Keratinocyte (primary cell): ENCODE results near the gene MCF2L2. TPM values are rescaled to one million over a fixed set of nuclear protein-coding genes. Genes with fewer than 3 reads are reported as not detected.
"Not testable (repeated sequence)": the region's sequence is repeated elsewhere in the genome, so short reads cannot be mapped to it uniquely, and the experiment has no call there.

Source experiments
- DNase-seq: peaks from one replicate; pipeline ENCODE4 v3.0.0-alpha.2; 2011; ENCODE audit warnings: low read depth, missing footprints, low spot score
- FAIRE-seq: peaks from 2 replicates; lab custom pipeline; 2011; peaks lifted over from hg19 to GRCh38; lab: Jason Lieb, UNC
- H2AFZ ChIP-seq: 2 replicates; pipeline ENCODE4 v1.6.0; 2012; ENCODE audit warnings: low read length, control low read depth, inconsistent platforms; ENCODE audit not compliant: control insufficient read depth
- H3K27ac ChIP-seq: 2 replicates; pipeline ENCODE4 v1.5.1; 2011; ENCODE audit warnings: low read length; ENCODE audit not compliant: control insufficient read depth, insufficient read depth
- H3K27me3 ChIP-seq: 3 replicates; pipeline ENCODE4 v1.6.0; 2011; ENCODE audit warnings: low read length; ENCODE audit not compliant: control insufficient read depth, insufficient read depth; ENCODE audit errors: extremely low read depth
- H3K36me3 ChIP-seq, 2 experiments: 2 replicates in 1 of 2; 3 replicates in 1 of 2; pipeline ENCODE4 v1.5.1; 2011; ENCODE audit warnings: low read length in 2 of 2, mild to moderate bottlenecking in 1 of 2; ENCODE audit not compliant: control insufficient read depth in 2 of 2, insufficient read depth in 2 of 2; ENCODE audit errors: extremely low read depth in 1 of 2
- H3K4me1 ChIP-seq: 3 replicates; pipeline ENCODE4 v1.5.1; 2011; ENCODE audit warnings: low read length; ENCODE audit not compliant: control insufficient read depth, insufficient read depth; ENCODE audit errors: extremely low read depth
- H3K4me2 ChIP-seq: 3 replicates; pipeline ENCODE4 v1.6.0; 2011; ENCODE audit warnings: low read depth, low read length; ENCODE audit not compliant: control insufficient read depth, insufficient read depth; ENCODE audit errors: extremely low read depth
- H3K4me3 ChIP-seq, 3 experiments: fragments of 200-600 bp in 1 of 3; sonication (generic) in 1 of 3; 2 replicates in 2 of 3; 3 replicates in 1 of 3; pipeline ENCODE4 v1.5.1; 2011 to 2016; ENCODE audit warnings: low read length in 3 of 3, mild to moderate bottlenecking in 3 of 3, control low read depth in 2 of 3, inconsistent platforms in 1 of 3, low read depth in 1 of 3, mixed read lengths in 1 of 3, mixed run types in 1 of 3, moderate library complexity in 1 of 3; ENCODE audit not compliant: control insufficient read depth in 2 of 3, insufficient read depth in 2 of 3; ENCODE audit errors: extremely low read depth in 1 of 3
- H3K79me2 ChIP-seq: 2 replicates; pipeline ENCODE4 v1.6.0; 2012; ENCODE audit warnings: low read length; ENCODE audit not compliant: control insufficient read depth, insufficient read depth
- H3K9ac ChIP-seq: 3 replicates; pipeline ENCODE4 v1.6.0; 2011; ENCODE audit warnings: low read length; ENCODE audit not compliant: control insufficient read depth, insufficient read depth; ENCODE audit errors: extremely low read depth
- H3K9me1 ChIP-seq: 3 replicates; pipeline ENCODE4 v1.6.0; 2011; ENCODE audit warnings: low read length; ENCODE audit not compliant: control insufficient read depth, insufficient read depth; ENCODE audit errors: extremely low read depth
- H3K9me3 ChIP-seq: 2 replicates; pipeline ENCODE4 v1.5.1; 2012; ENCODE audit warnings: low read depth, low read length; ENCODE audit not compliant: control insufficient read depth
- H4K20me1 ChIP-seq: 3 replicates; pipeline ENCODE4 v1.6.0; 2011; ENCODE audit warnings: low read length; ENCODE audit not compliant: control insufficient read depth, insufficient read depth; ENCODE audit errors: extremely low read depth
- EZH2 ChIP-seq: IDR thresholded peaks from one replicate; pipeline ENCODE4 v1.6.1; 2012; ENCODE audit warnings: inconsistent platforms, mild to moderate bottlenecking, low read length, moderate library complexity
- dilution Hi-C: fragments of 300-500 bp; cut with MboI; formaldehyde crosslinking; loops from one replicate; pipeline ENCODE4 v1.7.0; 2020; ENCODE audit warnings: low sequenced_read_pairs; ENCODE audit not compliant: extremely low pct_ligation_motif_present
- polyA plus RNA-seq, 5 experiments: library from polyadenylated mRNA; depleted of rRNA in 3 of 5; stranded (reverse) in 3 of 5; stranded (forward) in 1 of 5; unstranded in 1 of 5; fragments of >200 nt; gene quantifications; 1 replicate in 1 of 5; 2 replicates in 3 of 5; 3 replicates in 1 of 5; pipeline versions ENCODE4 v1.2.1 to v1.2.3, GENCODE V29; 2011 to 2012; ENCODE audit warnings: missing spikeins in 2 of 5, low read depth in 1 of 5, low replicate concordance in 1 of 5
- TF ChIP-seq, protein P1 (sequence below), 3 experiments: IDR thresholded peaks in 1 of 3; conservative IDR thresholded peaks in 1 of 3; optimal IDR thresholded peaks in 1 of 3; 2 replicates in 2 of 3; 3 replicates in 1 of 3; pipeline versions ENCODE3 to v1.5.1; 2011; ENCODE audit warnings: low read length in 3 of 3, mild to moderate bottlenecking in 3 of 3, moderate library complexity in 2 of 3, control low read depth in 1 of 3, inconsistent platforms in 1 of 3; ENCODE audit not compliant: insufficient read depth in 2 of 3; ENCODE audit errors: extremely low read depth in 1 of 3

MCF2L2 gene
- polyA plus RNA-seq, 1 donor (not counting 4 experiments of a cell fraction or from before 2014, with no cell fraction given), result 0.26 TPM

DNA sequence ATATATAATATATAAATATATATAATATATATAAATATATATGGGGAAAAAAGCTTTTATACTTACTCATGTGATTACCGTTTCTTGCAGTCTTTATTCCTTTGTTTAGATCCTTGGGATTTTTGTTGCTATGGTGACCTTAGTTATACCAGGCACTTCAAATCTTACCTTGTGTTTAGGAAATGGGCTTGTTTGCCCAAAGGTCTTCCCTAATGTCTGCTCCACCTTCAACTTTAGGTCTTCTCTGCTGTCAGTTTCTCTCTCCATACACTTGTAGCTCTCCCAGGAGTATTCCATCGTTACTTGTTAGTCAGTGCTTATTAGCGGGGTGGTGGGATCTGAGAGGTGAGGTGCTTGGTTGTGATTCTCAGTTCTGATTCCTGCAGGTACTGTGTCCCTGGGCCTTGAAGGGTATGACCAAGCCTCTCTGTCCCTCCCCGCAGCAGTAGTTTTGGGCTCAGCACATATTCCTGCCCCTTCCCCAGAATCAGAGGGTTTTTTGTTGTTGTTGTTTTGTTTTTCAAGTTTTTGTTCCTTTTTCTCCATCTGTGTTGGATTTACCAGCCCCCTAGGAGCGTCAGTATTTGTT lies 256.3 kb downstream of the MCF2L2 start:
- Histone ChIP-seq H2AFZ (no peak overlapping the region), H3K27me3 (peaks cover 6% of the 10 kb centered on the region)
- DNase-seq, result no peak

DNA sequence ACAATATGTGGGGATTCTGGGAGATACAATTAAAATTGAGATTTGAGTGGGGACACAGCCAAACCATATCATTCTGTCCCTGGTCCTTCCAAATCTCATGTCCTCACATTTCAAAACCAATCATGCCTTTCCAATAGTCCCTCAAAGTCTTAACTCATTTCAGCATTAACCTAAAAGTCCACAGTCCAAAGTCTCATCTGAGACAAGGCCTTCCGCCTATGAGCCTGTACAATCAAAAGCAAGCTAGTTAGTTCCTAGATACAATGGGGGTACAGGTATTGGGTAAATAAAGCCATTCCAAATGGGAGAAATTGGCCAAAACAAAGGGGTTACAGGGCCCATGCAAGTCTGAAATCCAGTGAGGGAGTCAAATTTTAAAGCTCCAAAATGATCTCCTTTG lies 260.4 kb downstream of the MCF2L2 start:
- H3K4me1 ChIP-seq, H3K36me3 ChIP-seq, H2AFZ ChIP-seq, dilution Hi-C loops, H3K79me2 ChIP-seq, FAIRE-seq, H3K9me3 ChIP-seq, DNase-seq, H3K9me1 ChIP-seq, H4K20me1 ChIP-seq, H3K27ac ChIP-seq, H3K27me3 ChIP-seq, H3K4me2 ChIP-seq, H3K9ac ChIP-seq, H3K4me3 ChIP-seq: not testable (repeated sequence)

More for the DNA sequence above, 256.3 kb downstream of the MCF2L2 start:
- Histone ChIP-seq H3K9me3 (no peaks in the 10 kb centered on the region), H3K79me2 (no peaks in the 10 kb centered on the region), H3K4me1 (no peaks in the 10 kb centered on the region), H3K27ac (no peak overlapping the region), H4K20me1 (no peaks in the 10 kb centered on the region), H3K36me3 (no peaks in the 10 kb centered on the region), H3K4me2 (no peak overlapping the region), H3K9me1 (no peaks in the 10 kb centered on the region), H3K9ac (no peak overlapping the region), H3K4me3 (no peak overlapping the region)
- no peak for TF ChIP-seq EZH2
- TF ChIP-seq, protein P1, sequence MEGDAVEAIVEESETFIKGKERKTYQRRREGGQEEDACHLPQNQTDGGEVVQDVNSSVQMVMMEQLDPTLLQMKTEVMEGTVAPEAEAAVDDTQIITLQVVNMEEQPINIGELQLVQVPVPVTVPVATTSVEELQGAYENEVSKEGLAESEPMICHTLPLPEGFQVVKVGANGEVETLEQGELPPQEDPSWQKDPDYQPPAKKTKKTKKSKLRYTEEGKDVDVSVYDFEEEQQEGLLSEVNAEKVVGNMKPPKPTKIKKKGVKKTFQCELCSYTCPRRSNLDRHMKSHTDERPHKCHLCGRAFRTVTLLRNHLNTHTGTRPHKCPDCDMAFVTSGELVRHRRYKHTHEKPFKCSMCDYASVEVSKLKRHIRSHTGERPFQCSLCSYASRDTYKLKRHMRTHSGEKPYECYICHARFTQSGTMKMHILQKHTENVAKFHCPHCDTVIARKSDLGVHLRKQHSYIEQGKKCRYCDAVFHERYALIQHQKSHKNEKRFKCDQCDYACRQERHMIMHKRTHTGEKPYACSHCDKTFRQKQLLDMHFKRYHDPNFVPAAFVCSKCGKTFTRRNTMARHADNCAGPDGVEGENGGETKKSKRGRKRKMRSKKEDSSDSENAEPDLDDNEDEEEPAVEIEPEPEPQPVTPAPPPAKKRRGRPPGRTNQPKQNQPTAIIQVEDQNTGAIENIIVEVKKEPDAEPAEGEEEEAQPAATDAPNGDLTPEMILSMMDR (optimal IDR thresholded peaks at IDR 0.05 in 1 of 3, IDR thresholded peaks at IDR 0.05 in 1 of 3, conservative IDR thresholded peaks at IDR 0.05 in 1 of 3; ENCODE audit: extremely low read depth in 1 of 3, insufficient read depth in 2 of 3, low read length in 3 of 3), result no peak
- dilution Hi-C loops, result no loop called here
- FAIRE-seq, result no peak

DNA sequence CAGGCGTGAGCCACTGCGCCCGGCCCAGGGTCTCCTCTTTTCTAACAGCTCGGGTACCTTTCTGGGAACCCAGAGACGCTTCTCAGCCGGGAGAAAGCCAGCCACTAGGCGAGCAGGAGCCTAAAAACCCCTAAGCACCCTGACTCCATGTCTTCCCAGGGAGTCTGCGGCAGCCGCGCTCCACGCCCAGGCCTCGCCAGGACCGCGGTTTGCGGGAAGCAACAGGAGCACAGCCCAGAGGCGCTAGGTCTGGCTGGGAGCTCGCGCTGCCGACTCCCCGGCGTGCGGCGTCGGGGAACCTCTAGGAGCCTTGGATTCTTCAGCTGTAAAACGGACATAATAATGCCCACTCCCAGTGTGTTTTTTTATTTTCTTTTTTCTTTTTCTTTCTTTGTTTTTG lies 264.9 kb downstream of the MCF2L2 start:
- H3K9me3 ChIP-seq, result no peaks in the 10 kb centered on the region
- TF ChIP-seq, protein P1 (optimal IDR thresholded peaks at IDR 0.05 in 1 of 3, IDR thresholded peaks at IDR 0.05 in 1 of 3, conservative IDR thresholded peaks at IDR 0.05 in 1 of 3; ENCODE audit: extremely low read depth in 1 of 3, insufficient read depth in 2 of 3, low read length in 3 of 3), result no peak
- TF ChIP-seq EZH2, result no peak
- no peak overlapping the region for H3K27ac ChIP-seq
- dilution Hi-C loops, result no loop called here
- no peak overlapping the region for H3K9ac ChIP-seq
- no peaks in the 10 kb centered on the region for H3K27me3 ChIP-seq
- no peaks in the 10 kb centered on the region for H3K79me2 ChIP-seq
- H4K20me1 ChIP-seq, result no peaks in the 10 kb centered on the region
- DNase-seq, result no peak
- no peaks in the 10 kb centered on the region for H3K9me1 ChIP-seq
- H2AFZ ChIP-seq, result no peak overlapping the region
- H3K4me3 ChIP-seq, result no peak overlapping the region
- H3K4me2 ChIP-seq, result no peak overlapping the region
- peaks cover 7% of the 10 kb centered on the region for H3K4me1 ChIP-seq
- FAIRE-seq, result no peak
- H3K36me3 ChIP-seq, result no peaks in the 10 kb centered on the region
